HG03354 (cell line): ENCODE measurements around the gene GNAI1.

Source experiments
- ATAC-seq: cut with Tn5 transposase; IDR thresholded peaks from one replicate; pipeline ENCODE4 v1.9.1; 2021; ENCODE audit warnings: mild to moderate bottlenecking; ENCODE audit not compliant: unreplicated experiment, poor library complexity, severe bottlenecking

Gene GNAI1

GRCh38 chr7:80131675-80132435, 2.8 kb upstream of the GNAI1 start:
- no peak for ATAC-seq

- no peak for ATAC-seq
Measured at GRCh38 chr7:80132594-80132993, 2.0 kb upstream of the GNAI1 start.

- ATAC-seq = no peak
Measured at GRCh38 chr7:80133361-80134114, 1.1 kb upstream of the GNAI1 start.

- ATAC-seq = no peak
Measured at GRCh38 chr7:80134115-80134535, 506 bp upstream of the GNAI1 start.

GRCh38 chr7:80135309-80136104, 876 bp downstream of the GNAI1 start:
- peak; percentile 26 for ATAC-seq

- peak; percentile 58 for ATAC-seq
Measured at GRCh38 chr7:80136261-80137055, 1.8 kb downstream of the GNAI1 start.

- no peak for ATAC-seq
Measured at GRCh38 chr7:80137410-80137809, 2.8 kb downstream of the GNAI1 start.

GRCh38 chr7:80139236-80139635, 4.6 kb downstream of the GNAI1 start:
- no peak for ATAC-seq

GRCh38 chr7:80140388-80140787, 5.8 kb downstream of the GNAI1 start:
- ATAC-seq = no peak

- no peak for ATAC-seq
Measured at GRCh38 chr7:80141376-80141775, 6.7 kb downstream of the GNAI1 start.

GRCh38 chr7:80142853-80143580, 8.4 kb downstream of the GNAI1 start:
- no peak for ATAC-seq

- no peak for ATAC-seq
Measured at GRCh38 chr7:80145780-80146422, 11.3 kb downstream of the GNAI1 start.

- ATAC-seq = no peak
Measured at GRCh38 chr7:80146545-80147182, 12.0 kb downstream of the GNAI1 start.

GRCh38 chr7:80147543-80148391, 13.1 kb downstream of the GNAI1 start:
- ATAC-seq = no peak

GRCh38 chr7:80150611-80151273, 16.1 kb downstream of the GNAI1 start:
- no peak for ATAC-seq

GRCh38 chr7:80151274-80151665, 16.6 kb downstream of the GNAI1 start:
- no peak for ATAC-seq

GRCh38 chr7:80153446-80153845, 18.8 kb downstream of the GNAI1 start:
- no peak for ATAC-seq
